DOHH2 (cell line): ENCODE measurements around the gene CLDN7.

ENCODE experiments used
- H3F3A ChIP-seq: fragments of 200-600 bp; sonication (generic), shearing (Covaris generic); 2 replicates; pipeline ENCODE4 v1.6.0; 2016; ENCODE audit warnings: antibody characterized with exemption, mild to moderate bottlenecking; ENCODE audit not compliant: control insufficient read depth, insufficient read depth
- H3K27ac ChIP-seq: fragments of 200-600 bp; sonication (generic); 2 replicates; pipeline ENCODE4 v1.5.1; 2014; ENCODE audit warnings: low read depth, mild to moderate bottlenecking, low read length, moderate library complexity
- H3K27me3 ChIP-seq: fragments of 200-600 bp; sonication (generic); 2 replicates; pipeline ENCODE4 v1.6.1; 2014; ENCODE audit warnings: mild to moderate bottlenecking, low read length, mixed read lengths; ENCODE audit not compliant: control insufficient read depth
- H3K36me3 ChIP-seq: fragments of 200-600 bp; sonication (generic); 2 replicates; pipeline ENCODE4 v1.6.1; 2014; ENCODE audit warnings: mild to moderate bottlenecking, low read length, moderate library complexity, mixed read lengths; ENCODE audit not compliant: control insufficient read depth
- H3K4me1 ChIP-seq: fragments of 200-600 bp; sonication (generic); 2 replicates; pipeline ENCODE4 v1.6.1; 2014; ENCODE audit warnings: mild to moderate bottlenecking, low read length, mixed read lengths; ENCODE audit not compliant: control insufficient read depth
- H3K4me2 ChIP-seq: fragments of 200-600 bp; sonication (generic); 2 replicates; pipeline ENCODE4 v1.6.0; 2014; ENCODE audit warnings: mild to moderate bottlenecking, low read length, moderate library complexity
- H3K4me3 ChIP-seq: fragments of 200-600 bp; sonication (generic); 2 replicates; pipeline ENCODE4 v1.5.1; 2014; ENCODE audit warnings: mild to moderate bottlenecking, low read length, mixed read lengths
- H3K79me2 ChIP-seq: fragments of 200-600 bp; sonication (generic); 2 replicates; pipeline ENCODE4 v1.6.1; 2014; ENCODE audit warnings: mild to moderate bottlenecking, low read length, mixed read lengths; ENCODE audit not compliant: control insufficient read depth
- H3K9me2 ChIP-seq: fragments of 200-600 bp; sonication (generic); replicated peaks from 2 replicates; pipeline ENCODE4 v1.6.1; 2014; ENCODE audit warnings: mild to moderate bottlenecking, low read length, mixed read lengths; ENCODE audit not compliant: control insufficient read depth
- H3K9me3 ChIP-seq: fragments of 200-600 bp; sonication (generic); 2 replicates; pipeline ENCODE4 v1.6.1; 2014; ENCODE audit warnings: antibody characterized with exemption, low read length, mixed read lengths; ENCODE audit not compliant: control insufficient read depth, insufficient read depth
- H4K20me1 ChIP-seq: fragments of 200-600 bp; sonication (generic); 2 replicates; pipeline ENCODE4 v1.6.0; 2014; ENCODE audit warnings: low read depth, mild to moderate bottlenecking, antibody characterized with exemption, low read length, moderate library complexity; ENCODE audit not compliant: control insufficient read depth, insufficient read depth
- CTCF ChIP-seq: fragments of 200-600 bp; sonication (generic); IDR thresholded peaks from one replicate; pipeline ENCODE4 v1.5.1; 2014; ENCODE audit warnings: antibody characterized with exemption, mild to moderate bottlenecking, low read depth, low read length; ENCODE audit not compliant: poor library complexity, severe bottlenecking
- EZH2phosphoT487 ChIP-seq: fragments of 200-600 bp; sonication (generic); IDR thresholded peaks from 2 replicates; pipeline ENCODE4 v1.6.1; 2017; ENCODE audit warnings: borderline replicate concordance, mild to moderate bottlenecking, antibody characterized with exemption, low read length, moderate library complexity, mixed read lengths

CLDN7 gene

DNA sequence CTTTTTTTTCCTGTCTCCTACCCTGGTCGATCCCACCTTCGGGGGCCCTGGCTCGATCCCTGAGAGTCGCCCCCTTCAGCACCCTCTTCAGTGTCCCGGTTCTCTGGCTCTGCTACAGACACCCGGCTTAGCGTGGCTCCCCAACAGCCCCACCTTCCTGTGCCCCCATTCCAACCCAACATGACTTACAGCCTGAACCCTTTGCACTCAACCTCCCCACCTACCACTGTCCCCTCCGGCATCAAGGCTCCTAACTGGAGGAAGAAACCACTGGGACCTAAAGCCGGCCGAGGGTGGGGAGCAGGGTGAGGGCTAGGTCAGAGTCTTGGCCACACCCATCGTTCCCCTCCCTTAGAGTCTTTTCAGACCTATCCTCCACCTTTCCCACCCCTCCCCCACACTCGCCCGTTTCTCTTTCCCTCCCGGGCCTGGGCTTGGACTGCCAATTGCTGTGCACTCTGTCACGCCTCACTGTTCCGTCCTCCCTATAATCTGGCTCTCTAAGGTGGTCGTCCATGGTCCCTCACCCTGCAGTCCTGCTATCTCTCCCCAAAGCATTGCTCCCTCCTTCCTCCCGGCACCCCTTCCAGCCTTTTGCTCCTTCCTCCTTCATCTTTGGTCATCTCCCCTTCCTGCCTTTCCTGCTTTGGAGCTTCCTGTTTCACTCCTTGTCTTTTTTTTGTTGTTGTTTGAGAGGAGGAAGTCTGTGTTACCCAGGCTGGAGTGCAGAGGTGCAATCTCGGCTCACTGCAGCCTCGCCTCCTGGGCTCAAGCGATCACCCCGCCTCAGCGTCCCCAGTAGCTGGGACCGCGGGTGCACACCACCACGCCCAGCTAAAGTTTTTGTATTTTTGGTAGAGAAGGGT lies 890 bp upstream of the CLDN7 start:
- Histone ChIP-seq H4K20me1 (no peaks in the 10 kb centered on the region), H3K27ac (no peak overlapping the region), H3K27me3 (peaks cover 32% of the 10 kb centered on the region), H3K9me2 (no peaks in the 10 kb centered on the region), H3K4me1 (peaks cover 31% of the 10 kb centered on the region), H3K4me3 (peak overlapping the region; percentile 62), H3K4me2 (peak overlapping the region; percentile 87), H3F3A (peaks cover 6% of the 10 kb centered on the region; the same call in 1 of the 2 replicates), H3K9me3 (no peaks in the 10 kb centered on the region), H3K36me3 (peaks cover 16% of the 10 kb centered on the region), H3K79me2 (no peaks in the 10 kb centered on the region)
- TF ChIP-seq CTCF (no peak), EZH2phosphoT487 (no peak)

DNA sequence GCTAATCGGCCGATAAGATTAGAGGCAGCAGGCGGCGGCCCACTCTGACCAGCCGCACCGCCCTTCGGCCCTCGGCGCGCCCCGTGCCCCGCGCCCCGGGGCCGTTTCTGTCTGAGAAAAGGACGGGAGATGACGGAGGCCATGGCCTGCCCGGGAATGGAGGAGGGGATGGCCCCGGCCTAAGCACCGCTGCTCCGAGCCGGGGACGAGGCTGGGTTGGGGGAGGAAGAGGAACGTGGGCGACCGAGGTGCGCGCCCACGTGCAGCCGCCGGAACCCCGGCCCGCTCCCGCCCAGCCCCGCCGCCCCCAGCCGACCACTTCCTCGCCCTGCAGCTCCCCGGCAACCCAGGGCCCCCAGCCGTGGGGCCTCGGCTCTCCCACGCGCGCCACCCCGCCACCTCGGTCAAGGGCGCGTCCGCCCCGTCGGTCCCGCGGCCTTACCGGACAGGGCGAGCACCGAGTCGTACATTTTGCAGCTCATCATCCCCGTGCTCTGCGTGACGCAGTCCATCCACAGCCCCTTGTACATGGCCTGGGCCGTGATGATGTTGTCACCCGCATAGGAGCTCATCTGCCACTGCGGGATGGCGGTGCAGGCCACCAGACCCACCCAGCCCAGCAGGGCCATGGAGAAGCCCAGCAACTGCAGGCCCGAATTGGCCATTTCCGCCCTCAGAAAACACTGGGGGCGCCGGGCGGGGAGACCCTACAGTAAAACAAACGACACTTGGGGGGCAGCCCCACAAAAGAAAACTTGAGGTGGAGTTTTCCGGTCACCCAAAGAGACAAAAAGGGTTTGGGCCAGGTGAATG lies 693 bp downstream of the CLDN7 start:
- TF ChIP-seq CTCF (no peak), EZH2phosphoT487 (peak; percentile 54; the same call in 1 of the 2 replicates)
- H3K4me3 ChIP-seq: peak overlapping the region; percentile 22; the same call in 1 of the 2 replicates
- H3K27me3 ChIP-seq: peaks cover 32% of the 10 kb centered on the region
- no peaks in the 10 kb centered on the region for H4K20me1 ChIP-seq
- H3K79me2 ChIP-seq: no peaks in the 10 kb centered on the region
- peaks cover 6% of the 10 kb centered on the region; the same call in 1 of the 2 replicates for H3F3A ChIP-seq
- H3K4me1 ChIP-seq: peaks cover 31% of the 10 kb centered on the region
- no peaks in the 10 kb centered on the region for H3K9me2 ChIP-seq
- H3K27ac ChIP-seq: no peak overlapping the region
- no peaks in the 10 kb centered on the region for H3K9me3 ChIP-seq
- peaks cover 25% of the 10 kb centered on the region for H3K36me3 ChIP-seq
- H3K4me2 ChIP-seq: peak overlapping the region; percentile 87

GRCh38 chr17:7260651-7261378 lies 1.5 kb downstream of the CLDN7 start:
- H3K9me2 ChIP-seq: no peaks in the 10 kb centered on the region
- H3F3A ChIP-seq: peaks cover 6% of the 10 kb centered on the region; the same call in 1 of the 2 replicates
- H3K27me3 ChIP-seq: peaks cover 32% of the 10 kb centered on the region
- no peaks in the 10 kb centered on the region for H3K9me3 ChIP-seq
- H3K4me3 ChIP-seq: peak overlapping the region; percentile 22; the same call in 1 of the 2 replicates
- peaks cover 31% of the 10 kb centered on the region for H3K4me1 ChIP-seq
- H3K4me2 ChIP-seq: peak overlapping the region; percentile 45
- no peaks in the 10 kb centered on the region for H4K20me1 ChIP-seq
- H3K79me2 ChIP-seq: no peaks in the 10 kb centered on the region
- peaks cover 29% of the 10 kb centered on the region for H3K36me3 ChIP-seq
- H3K27ac ChIP-seq: no peak overlapping the region
- TF ChIP-seq CTCF: no peak
- no peak for TF ChIP-seq EZH2phosphoT487
